Parathyroid adenoma (tissue), 2 donors: ENCODE data around the gene TTC13.

Experiments used
- H2AFZ ChIP-seq: fragments of 300-600 bp; sonication (generic); one replicate; pipeline ENCODE4 v1.7.0; 2017; ENCODE audit warnings: antibody characterized with exemption, mild to moderate bottlenecking
- H3K27ac ChIP-seq: fragments of 300-600 bp; sonication (generic); one replicate; pipeline ENCODE4 v1.7.0; 2017
- H3K27me3 ChIP-seq: fragments of 300-600 bp; sonication (generic); one replicate; pipeline ENCODE4 v1.7.0; 2017; ENCODE audit warnings: low read length; ENCODE audit not compliant: control insufficient read depth, insufficient read depth
- H3K36me3 ChIP-seq: fragments of 300-600 bp; sonication (generic); one replicate; pipeline ENCODE4 v1.7.0; 2017; ENCODE audit warnings: low read length; ENCODE audit not compliant: control insufficient read depth, insufficient read depth
- H3K4me1 ChIP-seq: fragments of 300-600 bp; sonication (generic); one replicate; pipeline ENCODE4 v1.7.0; 2017; ENCODE audit warnings: control low read depth
- H3K4me2 ChIP-seq: fragments of 300-600 bp; sonication (generic); one replicate; pipeline ENCODE4 v1.7.0; 2017; ENCODE audit warnings: low read length
- H3K4me3 ChIP-seq: fragments of 300-600 bp; sonication (generic); one replicate; pipeline ENCODE4 v1.7.0; 2017; ENCODE audit warnings: low read depth, low read length
- H3K79me2 ChIP-seq: fragments of 300-600 bp; sonication (generic); one replicate; pipeline ENCODE4 v1.7.0; 2017; ENCODE audit warnings: control low read depth
- H3K9ac ChIP-seq: fragments of 300-600 bp; sonication (generic); one replicate; pipeline ENCODE4 v1.7.0; 2017; ENCODE audit warnings: mild to moderate bottlenecking
- H3K9me3 ChIP-seq: fragments of 300-600 bp; sonication (generic); one replicate; pipeline ENCODE4 v1.7.0; 2017; ENCODE audit warnings: low read length; ENCODE audit not compliant: control insufficient read depth
- TF ChIP-seq, protein P1 (sequence below): fragments of 300-600 bp; sonication (generic); IDR thresholded peaks from one replicate; pipeline ENCODE4 v1.7.0; 2017; ENCODE audit warnings: antibody characterized with exemption, mild to moderate bottlenecking
- donor health status: primary hyperparathyroidism.

The TTC13 gene

DNA sequence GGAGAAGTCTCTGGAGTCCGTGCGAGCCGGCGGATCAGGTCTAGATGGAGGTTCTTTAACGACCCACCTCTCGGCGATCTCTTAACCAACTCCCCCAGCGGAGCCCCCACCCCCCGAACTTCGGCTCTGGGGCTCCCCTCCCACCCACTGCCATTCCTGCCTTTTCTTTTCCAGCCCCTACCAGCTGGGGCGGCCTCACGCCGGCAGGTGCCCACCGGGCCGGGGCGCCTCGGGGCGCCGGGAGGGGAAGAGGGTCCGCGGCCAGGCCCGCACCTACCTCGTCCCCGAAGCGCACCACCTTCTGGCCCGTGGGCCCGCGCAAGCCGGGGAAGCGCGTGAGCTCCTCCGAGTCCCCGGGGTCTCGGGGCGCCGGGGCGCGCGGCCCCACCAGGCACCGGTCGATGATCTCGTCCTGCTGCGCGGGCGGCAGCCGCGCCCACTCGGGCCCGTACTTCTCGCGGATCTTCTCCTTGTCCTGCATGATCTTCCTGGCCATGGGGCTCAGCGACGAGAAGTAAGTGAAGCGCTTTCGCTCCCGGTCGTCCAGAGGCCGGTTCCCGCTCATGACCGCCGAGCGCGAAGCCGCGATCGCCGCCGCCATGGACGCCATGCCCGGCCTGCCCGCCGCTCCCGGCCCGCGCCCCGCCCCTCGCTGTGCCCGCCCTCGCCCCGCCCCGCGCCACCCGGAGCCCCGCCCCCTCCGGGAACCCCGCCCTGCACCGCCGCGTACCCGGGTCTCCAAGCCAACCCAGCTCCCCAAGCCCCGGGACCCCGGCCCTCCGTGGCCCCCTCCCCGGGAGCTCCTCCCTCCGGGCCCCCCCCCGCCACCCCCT is 110.5 kb downstream of the TTC13 start, which contains the start of gene C1orf198:
Gene C1orf198 (minus strand): TSS at position 619 of the 833 bp plus-strand sequence. CDS start 9 bp downstream, at position 610.
- Histone ChIP-seq H3K4me3 (peak within 1 kb of the TSS; percentile 79), H3K27ac (peak within 1 kb of the TSS; percentile 69), H3K4me2 (peak within 1 kb of the TSS; percentile 79), H3K9ac (peak within 1 kb of the TSS; percentile 57), H3K36me3 (no peaks in the 10 kb centered on the region), H3K9me3 (no peaks in the 10 kb centered on the region), H3K79me2 (no peaks in the 10 kb centered on the region), H2AFZ (peak within 1 kb of the TSS; percentile 97), H3K27me3 (no peaks in the 10 kb centered on the region), H3K4me1 (peaks cover 4% of the 10 kb centered on the region)
- TF ChIP-seq, protein P1, sequence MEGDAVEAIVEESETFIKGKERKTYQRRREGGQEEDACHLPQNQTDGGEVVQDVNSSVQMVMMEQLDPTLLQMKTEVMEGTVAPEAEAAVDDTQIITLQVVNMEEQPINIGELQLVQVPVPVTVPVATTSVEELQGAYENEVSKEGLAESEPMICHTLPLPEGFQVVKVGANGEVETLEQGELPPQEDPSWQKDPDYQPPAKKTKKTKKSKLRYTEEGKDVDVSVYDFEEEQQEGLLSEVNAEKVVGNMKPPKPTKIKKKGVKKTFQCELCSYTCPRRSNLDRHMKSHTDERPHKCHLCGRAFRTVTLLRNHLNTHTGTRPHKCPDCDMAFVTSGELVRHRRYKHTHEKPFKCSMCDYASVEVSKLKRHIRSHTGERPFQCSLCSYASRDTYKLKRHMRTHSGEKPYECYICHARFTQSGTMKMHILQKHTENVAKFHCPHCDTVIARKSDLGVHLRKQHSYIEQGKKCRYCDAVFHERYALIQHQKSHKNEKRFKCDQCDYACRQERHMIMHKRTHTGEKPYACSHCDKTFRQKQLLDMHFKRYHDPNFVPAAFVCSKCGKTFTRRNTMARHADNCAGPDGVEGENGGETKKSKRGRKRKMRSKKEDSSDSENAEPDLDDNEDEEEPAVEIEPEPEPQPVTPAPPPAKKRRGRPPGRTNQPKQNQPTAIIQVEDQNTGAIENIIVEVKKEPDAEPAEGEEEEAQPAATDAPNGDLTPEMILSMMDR: no peak

DNA sequence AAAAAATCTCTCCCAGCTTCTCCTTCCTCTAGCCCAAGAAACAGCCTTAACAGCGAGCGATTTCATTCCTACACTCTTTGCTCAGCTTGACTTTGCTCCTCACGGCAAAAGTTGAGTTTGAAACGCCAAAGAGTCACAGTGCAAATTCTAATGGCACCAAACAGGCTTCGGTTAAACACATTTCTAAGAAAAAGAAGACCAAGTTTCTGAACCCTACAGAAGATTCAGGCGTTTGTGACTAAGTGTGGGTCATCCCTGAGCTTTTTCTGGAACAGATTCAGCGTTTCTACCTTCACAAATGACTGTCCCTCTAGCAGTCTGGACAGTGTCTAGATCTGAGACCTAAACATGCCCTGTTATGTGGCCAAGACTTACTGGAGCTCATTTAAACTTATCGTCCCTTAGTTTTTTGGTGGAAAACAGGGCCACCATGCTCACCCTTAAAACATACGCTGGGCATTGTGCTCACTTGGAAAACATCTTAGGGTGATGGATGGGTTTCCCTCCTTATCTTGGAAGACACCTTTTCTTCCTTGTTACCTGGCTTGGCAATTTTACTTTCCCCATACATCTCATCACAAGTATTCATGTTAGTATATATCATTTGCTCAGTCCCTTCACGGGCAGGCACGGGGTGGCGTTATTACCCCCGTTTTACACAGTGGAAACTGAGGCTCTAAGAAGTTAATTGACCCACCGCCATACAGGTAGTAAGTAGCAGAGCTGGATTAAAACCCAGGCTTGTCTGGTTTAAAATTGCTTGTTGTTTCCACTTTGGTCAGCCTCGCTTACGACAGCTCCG is 111.4 kb downstream of the TTC13 start:
- Histone ChIP-seq H3K9me3 (no peaks in the 10 kb centered on the region), H3K27me3 (no peaks in the 10 kb centered on the region), H3K36me3 (no peaks in the 10 kb centered on the region), H3K79me2 (no peaks in the 10 kb centered on the region), H3K27ac (peak overlapping the region; percentile 29), H3K4me3 (peak overlapping the region; percentile 79), H3K4me2 (peak overlapping the region; percentile 71), H2AFZ (peak overlapping the region; percentile 80), H3K9ac (no peak overlapping the region), H3K4me1 (peaks cover 11% of the 10 kb centered on the region)
- TF ChIP-seq, protein P1: no peak

DNA sequence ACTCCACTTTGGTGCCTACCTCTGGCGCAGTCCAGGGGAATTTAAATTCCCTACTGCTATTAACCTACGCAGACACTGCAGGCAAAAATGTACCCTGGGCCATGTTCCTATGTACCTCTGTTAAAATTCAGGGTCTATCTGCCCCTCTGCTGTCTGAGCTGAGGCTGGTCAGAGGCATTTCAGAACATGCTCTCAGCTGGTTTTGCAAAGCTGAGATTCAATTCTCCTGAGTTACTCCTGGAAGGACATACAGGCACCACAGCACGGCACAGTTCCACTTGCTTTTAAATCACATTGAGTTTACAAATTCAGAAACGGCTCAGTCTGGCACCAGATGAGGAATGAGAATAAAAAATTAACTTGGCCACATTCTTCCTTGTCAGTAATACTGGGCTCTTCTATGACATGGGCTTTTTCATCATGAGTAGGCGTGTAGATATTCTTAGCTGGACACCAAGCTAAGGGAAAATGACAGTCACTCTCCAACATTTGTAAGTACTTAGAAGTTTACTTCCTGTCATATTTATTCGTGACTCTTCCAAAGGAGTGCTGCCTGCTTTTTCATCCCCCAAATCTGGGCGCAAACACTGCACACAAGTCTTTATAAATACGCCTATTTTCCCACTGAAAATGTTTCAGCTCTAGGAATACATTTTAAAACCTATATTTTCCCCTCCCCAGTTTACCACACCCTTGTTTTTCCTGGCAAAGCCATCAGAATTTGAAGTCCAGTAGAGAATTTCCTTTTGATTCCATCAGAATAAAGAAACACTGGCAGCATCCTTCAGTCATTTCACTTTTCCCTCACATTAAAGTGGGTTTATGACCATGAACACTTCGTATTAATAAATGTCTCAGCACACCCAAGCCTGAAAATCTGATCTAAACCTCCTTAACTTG is 112.2 kb downstream of the TTC13 start:
- TF ChIP-seq, protein P1: no peak
- Histone ChIP-seq H2AFZ (no peak overlapping the region), H3K27me3 (no peaks in the 10 kb centered on the region), H3K9ac (no peak overlapping the region), H3K4me3 (peak overlapping the region; percentile 79), H3K36me3 (no peaks in the 10 kb centered on the region), H3K9me3 (no peaks in the 10 kb centered on the region), H3K79me2 (peaks cover 6% of the 10 kb centered on the region), H3K4me2 (peak overlapping the region; percentile 71), H3K27ac (no peak overlapping the region), H3K4me1 (peaks cover 11% of the 10 kb centered on the region)

DNA sequence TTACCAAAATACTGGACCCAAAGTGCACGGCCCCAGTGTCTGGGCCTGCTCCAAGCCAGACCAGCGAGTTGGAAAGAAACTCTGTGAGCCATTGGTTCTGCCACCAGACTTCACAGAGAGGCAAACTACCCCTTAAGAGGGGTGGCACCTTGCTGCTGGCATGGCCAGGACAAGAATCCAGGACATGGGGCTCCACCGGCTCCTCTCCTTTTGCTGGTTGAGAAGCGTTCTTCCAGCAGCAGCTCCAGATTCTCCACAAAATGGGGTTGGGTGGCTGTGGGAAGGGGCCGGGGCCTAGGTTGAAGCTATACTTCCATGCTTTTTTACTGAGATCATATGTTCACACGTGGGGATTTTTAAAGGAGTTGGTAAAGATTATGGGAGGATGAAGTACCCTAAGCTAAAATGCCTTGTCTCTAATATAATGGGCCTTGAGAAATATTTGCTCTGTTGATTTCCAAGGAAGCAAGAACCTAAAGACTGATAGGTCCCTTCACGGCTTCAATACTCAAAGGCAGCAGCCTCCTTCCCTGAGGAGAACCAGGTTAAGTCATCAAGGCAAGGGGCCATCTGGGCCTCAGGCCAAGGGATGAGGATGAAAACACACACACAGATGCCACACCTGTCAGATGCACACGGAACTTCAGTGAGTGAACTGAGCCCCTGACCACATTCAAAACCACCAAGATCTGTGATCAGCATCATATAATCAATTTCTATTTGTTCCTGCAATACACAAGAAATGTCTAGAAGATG is 113.4 kb downstream of the TTC13 start:
- H3K4me3 ChIP-seq: no peak overlapping the region
- H2AFZ ChIP-seq: no peak overlapping the region
- no peaks in the 10 kb centered on the region for H3K9me3 ChIP-seq
- no peaks in the 10 kb centered on the region for H3K36me3 ChIP-seq
- no peak overlapping the region for H3K4me2 ChIP-seq
- peaks cover 14% of the 10 kb centered on the region for H3K79me2 ChIP-seq
- TF ChIP-seq, protein P1: no peak
- no peak overlapping the region for H3K27ac ChIP-seq
- H3K4me1 ChIP-seq: peaks cover 11% of the 10 kb centered on the region
- no peaks in the 10 kb centered on the region for H3K27me3 ChIP-seq
- no peak overlapping the region for H3K9ac ChIP-seq
